AML-193 (cell line): ENCODE data around the gene DUSP28.
"Not testable (repeated sequence)": the region's sequence is repeated elsewhere in the genome, so short reads cannot be mapped to it uniquely, and the experiment has no call there.

Experiments
- DNase-seq, 2 experiments: peaks; one replicate each; lab custom pipeline; 2025; lab: John Stamatoyannopoulos, UW

The DUSP28 gene

DNA sequence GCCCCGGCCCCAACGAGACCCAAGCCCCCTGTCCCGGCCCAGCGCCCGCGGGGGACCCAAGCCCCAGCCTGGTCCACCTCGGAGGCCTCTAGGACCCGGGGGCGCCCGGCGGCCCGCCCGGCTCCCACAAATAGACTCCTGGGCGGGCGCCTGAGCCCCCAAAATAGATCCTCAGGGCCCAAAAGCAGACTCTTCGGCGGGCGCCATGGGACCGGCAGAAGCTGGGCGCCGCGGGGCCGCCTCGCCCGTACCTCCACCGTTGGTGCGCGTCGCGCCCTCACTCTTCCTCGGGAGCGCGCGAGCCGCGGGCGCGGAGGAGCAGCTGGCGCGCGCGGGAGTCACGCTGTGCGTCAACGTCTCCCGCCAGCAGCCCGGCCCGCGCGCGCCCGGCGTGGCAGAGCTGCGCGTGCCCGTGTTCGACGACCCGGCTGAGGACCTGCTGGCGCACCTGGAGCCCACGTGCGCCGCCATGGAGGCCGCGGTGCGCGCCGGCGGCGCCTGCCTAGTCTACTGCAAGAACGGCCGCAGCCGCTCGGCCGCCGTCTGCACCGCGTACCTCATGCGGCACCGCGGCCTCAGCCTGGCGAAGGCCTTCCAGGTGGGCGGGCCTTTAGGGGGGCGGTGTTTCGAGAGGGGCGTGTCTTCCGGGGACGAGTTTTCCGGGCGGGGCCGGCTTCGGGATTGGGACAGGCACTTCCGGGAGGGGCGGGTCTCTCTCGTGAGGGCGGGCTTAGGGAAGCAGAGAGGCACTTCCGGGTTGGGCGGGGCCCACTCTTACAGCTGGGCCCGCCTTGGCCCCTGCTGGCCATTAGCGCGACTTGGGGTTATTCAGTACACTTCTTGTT lies 545 bp downstream of the DUSP28 start:
- peak; percentile 84 to 91 for DNase-seq

DNA sequence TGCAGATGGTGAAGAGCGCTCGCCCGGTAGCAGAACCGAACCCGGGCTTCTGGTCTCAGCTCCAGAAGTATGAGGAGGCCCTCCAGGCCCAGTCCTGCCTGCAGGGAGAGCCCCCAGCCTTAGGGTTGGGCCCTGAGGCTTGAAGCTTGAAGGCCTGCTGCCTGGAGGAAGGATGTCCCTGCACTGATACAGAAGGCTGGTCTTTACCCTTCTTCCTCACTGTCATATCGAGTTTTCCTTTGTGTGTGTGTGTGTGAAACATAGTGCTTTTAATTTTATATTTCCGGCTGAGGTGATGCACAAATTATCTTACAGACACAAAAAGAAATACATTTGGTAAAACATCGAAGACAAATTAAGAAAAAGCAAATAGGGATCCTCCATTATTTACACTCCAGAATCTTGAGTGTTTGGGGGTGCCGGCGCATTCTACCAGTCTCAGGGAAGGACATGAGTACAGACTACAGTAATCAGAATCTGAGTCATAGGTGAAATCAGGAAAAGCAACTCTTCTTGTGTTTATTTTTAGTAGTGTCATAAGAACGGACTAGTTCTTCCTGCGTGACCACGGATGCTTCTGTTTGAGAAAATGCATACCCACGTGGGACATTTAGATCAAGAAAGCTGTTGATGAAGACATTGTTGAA lies 1.3 kb downstream of the DUSP28 start:
- peak; percentile 1 to 3 for DNase-seq

DNA sequence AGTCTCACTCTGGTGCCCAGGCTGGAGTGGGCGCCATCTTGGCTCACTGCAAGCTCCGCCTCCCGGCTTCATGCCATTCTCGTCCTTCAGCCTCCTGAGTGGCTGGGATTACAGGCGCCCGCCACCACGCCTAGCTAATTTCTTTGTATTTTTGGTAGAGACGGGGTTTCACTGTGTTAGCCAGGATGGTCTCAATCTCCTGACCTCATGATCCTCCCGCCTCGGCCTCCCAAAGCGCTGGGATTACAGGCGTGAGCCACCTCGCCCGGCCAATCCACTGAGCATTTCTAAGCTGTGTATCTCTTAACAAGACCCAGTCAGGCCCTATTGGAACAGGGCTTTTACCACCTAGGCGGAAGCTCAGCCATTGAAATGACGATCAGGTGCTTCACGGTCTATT lies 3.1 kb downstream of the DUSP28 start:
- DNase-seq = not testable (repeated sequence)

DNA sequence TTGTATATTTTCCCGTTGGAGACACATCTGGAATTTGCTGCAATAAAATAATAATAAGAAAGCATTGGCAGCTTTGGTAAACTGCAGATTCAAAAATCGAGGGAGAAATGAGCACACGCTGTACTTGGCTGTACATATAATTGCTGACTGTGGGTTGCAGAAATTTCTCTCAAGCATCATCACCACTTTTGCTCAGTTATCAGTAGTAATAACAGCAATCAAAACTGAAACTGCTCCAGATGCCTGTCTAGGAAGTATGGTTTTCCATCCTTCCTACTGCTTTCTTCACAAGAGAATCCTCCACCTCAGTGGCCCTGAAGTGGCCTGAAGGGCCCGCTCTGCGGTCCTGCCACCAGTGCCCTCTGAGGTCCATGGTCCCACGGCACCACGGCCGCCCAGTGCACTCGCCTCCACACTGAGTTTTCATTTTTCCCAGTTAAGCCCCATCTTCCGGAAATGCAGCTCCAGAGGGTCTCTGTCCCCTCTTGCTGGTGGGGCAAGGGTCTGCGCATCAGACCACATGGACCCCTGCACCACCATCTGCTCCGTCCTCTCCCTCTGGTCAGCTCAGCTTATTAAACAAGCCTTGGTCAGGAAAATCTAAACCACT lies 3.9 kb downstream of the DUSP28 start:
- no peak for DNase-seq

DNA sequence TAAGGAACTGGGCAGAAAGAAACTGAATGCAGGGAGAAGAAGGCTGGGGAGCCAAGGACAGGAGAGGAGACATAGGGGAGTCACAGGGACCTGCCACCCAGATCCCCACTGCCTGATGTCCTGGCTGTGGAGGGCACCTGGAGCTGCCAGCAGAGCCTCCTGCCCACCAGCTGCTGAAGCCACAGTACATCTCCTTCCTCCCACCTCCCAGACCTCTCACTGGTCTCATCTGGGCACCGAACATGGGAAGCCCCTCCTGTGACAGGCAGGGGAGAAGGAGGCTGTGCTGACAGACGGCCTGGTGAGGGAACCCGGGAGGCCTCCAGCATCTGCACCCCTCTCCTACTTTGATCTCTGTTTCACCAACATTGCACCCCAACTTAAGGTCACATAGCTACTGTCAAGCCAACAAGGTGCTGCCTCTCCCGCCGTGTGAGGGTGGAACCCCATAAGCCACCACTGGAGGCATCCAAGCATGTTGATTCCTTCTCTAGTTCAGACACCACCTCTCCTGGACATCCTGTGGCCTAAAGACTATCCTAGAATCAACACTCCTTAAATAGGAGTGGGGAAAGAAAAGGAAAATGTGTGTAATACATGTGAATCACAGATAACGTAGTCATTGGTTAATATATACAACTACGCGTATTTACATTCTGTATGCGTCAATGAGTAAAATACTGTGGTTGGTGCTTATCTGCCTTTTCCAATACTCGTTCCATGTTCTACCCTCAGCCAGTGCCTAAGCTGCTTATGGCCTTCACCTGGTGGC lies 4.6 kb downstream of the DUSP28 start:
- peak; percentile 5 to 8 for DNase-seq

DNA sequence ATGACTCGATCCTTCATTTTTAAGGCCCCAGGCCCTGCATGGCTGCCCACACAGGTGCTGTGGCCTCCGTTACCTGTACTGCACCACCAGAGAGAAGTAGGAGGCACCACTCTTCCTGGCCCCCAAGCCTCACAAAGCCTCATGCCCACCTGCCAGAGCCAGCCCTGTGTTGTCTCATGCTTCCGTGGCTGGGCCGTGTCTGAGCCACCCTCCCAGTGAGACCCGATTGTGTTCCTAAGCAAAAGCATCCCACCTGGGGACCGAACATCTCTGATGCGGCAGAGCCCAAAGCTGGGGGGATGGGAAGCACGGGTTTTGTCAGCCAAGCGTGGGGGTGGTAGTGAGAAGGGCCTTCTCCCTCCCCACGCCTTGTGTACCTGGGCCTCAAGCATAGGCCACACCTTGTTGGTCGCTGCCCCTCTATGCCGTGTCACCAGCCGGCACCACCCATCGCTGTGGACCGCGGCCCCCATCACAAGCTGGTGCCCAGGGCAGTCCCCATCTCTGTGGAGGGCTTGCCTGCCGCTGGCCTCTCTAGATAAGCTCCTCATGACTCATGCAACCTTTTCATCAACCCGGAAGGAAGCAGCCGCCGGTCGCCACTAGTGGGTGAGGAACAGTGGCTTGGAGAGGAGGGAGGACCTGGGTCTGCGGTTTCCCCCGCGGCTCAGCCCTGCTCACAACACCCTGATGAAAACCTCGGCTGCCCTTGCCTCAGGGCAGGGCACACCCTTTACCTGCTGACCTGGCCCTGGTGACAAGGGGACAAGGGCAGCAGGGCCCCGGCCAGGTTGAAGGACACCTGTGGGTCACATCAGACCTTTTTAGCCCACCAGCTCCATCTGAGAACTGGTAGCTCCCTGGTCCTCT lies 5.4 kb downstream of the DUSP28 start:
- DNase-seq = peak; percentile 91 to 95

DNA sequence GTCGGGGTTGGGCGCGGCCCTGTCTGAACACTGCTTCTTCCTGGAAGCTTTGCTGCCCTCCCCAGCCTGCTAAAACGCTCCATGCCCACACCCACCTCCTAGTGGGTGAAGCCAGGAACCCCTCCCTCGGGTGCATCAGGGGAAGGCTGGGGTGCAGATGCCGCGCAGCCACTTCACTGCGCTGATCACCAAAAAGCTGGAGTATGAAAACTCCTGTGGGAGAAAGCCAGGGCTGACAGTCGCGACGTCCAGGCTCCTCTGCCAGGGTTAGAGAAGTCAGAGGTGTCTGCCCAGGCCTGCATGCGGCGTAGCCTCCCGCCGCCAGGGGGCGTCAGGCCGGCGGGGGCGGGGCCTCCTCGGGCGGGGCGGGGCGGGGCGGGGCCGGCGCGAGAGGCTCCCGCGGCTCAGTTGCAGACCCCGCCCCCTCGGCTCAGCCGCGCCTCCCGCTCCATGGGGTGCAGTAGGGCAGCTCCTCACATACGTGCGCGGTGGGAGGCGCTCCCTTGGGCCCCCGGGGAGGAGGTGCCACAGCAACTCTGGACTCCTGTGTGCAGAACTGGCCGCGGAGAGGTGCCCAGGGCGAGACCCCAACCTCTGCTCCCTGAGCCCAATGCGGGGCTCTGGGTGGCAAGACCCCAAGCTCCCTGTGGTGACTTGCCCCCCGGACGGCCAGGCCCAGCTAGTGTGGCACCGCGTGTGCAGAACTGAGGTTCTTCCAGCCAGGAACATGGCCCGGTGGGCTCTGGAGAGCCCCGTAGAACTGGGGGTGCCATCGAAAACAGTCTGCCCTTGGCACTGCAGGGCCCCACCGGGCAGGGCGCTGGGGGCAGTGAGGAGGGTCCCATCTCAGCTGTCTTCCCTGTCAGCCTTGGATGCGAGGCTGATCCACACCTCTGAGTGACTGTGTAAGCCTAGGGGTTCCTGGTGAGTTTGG lies 6.3 kb downstream of the DUSP28 start:
- DNase-seq = peak; percentile 70 to 82

DNA sequence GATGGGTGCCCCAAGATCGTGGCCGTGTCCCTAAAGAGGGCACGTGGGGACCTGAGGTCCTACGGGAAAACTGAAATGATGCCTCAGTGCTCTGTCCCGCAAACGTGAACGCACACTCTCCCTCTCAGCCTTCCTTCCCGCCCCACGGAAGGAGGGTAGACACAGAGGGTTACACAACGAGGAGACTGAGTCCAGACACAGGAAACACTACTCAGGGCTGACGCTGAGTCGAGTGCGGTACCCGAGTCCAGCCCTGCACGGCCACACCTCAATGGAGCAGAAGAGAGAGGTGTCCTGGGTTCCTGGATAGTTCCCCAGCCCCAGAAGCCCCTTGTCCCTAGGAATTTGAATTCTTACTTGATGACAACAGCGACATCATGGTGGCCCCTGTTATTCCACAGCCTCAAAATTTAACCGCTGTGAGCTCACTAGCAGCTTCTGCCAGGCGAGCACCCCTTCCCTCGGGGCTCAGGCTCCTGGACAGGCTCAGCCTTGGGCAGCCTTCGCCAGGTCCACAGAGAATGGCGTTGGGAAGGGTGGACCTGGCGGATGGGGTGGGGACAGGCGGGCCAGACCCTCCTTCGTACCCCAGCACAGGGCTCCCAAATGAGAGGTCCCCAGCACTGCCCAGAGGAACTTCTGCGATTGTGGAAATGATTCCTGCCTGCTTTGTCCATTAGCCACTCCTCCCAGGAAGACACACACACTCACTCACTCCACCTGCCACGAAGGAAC lies 7.1 kb downstream of the DUSP28 start:
- DNase-seq = peak in 1 of 2 experiments; percentile 15

DNA sequence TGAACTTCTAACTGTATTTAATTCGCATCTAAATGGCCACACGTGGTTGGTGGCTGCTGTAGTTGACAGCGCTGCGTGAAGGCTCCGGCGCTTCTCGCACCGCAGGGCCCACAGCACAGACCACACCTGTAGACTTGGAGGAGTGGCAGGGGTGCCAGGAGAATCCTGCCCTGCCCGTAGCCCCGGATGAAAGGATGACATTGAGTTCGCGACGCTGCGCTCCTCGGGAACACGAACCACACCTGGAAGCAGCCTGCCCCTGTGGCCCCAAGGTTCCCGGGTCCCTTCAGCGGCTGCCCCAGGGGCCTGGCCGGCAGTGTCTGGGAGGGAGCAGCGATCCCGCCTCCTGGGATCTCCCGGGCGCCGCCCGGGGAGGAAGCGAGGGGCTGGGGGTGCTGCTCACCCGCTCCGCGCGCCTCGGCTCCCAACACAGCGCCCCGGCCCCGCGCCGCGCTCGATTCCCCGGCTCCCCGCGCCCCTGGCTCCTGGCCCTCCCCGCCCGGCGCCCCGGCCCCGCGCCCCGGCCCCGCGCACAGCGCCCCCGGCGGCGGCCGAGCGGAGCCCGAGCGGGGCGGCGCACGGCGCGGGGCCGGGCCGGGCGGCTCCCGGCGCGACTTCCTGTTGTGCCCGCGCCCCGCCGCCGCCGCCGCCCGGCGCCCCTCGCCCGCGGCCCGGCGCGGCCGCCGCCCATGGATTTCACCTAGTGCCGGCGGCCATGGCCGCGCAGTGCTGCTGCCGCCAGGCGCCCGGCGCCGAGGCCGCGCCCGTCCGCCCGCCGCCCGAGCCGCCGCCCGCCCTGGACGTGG lies 7.9 kb downstream of the DUSP28 start, which contains the start of gene RNPEPL1:
Gene RNPEPL1 (plus strand): TSS at position 613 of the 806 bp plus-strand sequence. CDS start 103 bp downstream, at position 716.
- DNase-seq = peak; percentile 31 to 32

DNA sequence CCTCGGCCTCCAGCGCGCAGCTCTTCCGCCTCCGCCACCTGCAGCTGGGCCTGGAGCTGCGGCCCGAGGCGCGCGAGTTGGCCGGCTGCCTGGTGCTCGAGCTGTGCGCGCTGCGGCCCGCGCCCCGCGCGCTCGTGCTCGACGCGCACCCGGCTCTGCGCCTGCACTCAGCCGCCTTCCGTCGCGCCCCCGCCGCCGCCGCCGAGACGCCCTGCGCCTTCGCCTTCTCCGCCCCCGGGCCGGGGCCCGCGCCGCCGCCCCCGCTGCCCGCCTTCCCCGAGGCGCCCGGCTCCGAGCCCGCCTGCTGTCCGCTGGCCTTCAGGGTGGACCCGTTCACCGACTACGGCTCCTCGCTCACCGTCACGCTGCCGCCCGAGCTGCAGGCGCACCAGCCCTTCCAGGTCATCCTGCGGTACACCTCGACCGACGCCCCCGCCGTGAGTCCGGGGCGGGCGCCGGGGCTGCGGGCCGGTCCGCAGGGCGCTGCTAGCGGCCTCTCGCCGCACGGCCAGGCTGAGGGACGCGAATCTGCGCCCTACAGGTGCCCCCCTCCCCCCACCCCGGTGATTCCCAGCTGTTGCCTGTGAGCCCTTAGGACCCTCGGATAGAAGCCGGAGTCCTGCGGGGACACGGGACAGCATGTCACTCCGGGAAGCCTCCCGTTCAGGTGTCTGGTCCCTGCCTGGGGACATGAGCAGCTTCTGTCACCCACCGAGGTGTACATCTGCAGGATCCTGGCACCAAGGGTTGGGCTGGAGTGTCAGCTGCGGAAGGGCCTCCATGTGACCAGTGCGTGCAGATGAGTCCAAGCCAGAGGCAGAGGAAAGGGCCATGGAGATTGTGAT lies 8.7 kb downstream of the DUSP28 start:
- peak; percentile 46 to 61 for DNase-seq

DNA sequence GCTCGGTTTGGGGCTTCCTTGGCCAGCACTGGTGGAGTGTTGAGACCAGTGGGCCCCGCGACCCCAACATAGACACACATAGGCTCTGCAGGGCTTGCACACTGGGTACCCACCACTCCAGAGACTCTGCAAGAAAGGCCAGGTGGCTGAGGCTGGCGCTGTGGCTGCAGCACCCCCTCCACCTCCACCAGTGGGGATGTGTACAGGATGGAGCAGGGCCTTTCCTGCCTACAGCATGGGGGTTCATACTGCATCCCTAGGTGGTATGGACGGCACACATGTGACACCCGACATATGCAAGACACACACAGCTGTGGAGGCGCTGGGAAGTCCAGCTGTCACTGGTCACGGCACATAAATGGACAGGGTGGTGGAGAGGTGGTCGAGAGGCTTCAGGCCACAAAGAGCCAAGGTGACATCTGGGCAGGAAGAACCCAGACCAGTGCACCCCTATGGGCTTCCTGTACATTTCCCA lies 9.4 kb downstream of the DUSP28 start:
- DNase-seq = no peak

DNA sequence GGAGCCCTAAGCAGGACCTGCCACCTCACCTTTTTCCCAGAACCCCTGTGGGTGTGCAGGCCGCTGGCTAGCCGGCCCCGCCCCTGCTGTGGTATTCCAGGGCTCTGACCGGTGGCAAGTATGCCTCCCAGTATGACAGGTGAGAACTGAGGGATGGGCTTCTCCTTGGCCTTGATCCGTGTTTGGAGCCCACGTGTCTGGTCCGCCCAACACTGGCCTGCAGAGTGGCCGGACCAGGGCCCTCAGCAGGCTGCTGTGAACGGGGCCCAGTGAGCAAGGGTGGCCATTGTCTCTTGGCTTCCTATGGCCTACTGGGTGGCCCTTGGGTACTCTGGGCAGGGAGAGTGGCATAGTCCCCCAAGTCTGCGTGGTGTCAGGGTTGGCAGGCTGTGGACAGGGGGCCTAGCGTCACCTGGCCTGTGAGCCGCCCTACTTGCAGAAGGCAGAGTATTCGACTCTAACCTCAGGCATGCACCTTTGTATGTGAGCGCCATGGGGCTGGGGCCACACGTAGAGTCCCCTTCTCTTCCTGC lies 9.9 kb downstream of the DUSP28 start:
- no peak for DNase-seq

DNA sequence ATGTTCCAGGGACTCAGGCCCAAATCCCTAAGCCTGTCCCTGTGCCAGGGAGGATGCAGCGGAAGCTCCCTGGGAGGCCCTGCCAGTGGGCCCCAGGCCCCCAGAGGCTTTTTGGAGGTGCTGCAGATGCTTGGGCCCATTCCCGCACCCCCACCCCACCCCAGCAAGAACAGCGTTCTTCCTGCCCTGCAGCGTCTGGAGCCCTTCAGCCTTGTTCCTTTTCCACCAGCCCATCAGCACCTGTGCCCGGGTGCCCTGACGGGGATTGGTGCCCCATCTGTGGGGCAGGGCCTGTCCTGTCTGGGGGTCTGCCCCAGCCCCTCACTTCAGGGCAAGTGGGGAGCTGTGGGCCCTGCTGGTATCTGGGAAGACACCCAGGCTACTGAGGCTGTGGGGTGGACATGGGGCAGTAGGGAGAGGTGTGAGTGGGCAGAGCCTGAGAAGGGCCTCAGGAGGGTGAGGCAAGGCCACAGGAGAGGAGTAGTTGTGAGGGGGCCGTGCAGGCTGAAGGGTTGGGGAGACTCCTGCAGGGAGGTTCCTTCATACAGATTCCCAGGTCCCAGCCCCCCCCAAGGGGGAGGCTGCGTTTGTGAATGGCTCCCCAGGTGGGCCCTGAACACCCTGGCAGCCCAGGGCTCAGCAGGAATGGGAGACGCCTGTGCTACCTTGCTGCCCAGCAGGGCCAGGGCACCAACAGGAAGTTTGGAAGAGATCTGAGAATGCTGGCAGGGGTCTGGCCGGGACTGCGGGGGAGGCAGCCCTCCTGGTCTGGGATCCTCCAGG lies 10.6 kb downstream of the DUSP28 start:
- DNase-seq = no peak

DNA sequence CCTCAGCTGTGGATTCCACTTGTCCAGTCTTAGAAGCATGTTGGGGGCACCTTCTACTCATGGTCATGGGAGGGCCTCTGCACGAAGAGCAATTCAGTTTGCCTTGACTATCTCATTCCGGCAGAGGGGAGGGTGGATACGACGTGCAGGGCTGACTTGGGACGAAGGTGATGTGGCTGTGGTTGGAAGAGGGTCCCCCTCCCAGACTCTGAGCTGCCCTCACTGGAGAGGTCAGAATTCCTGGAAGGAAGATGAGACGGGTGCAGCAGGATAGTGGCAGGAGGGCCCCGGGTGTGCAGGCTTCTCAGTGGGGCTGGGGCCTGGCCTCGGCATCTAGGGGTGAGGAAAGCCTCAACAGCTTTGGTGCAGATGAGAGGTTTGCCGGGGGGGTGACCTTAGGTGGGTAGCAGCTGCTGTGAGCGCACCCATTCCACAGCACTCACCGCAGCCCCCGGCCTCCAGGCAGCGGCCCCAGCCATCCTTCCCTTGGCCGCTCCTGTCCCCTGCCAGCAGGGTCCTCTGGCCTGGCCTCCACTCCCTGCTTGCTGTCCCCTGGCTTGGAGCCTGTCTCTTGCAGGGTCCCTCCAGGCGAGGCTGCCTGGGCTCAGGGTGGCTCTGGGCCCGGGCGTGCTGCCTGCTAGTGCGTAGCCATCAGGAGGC lies 11.3 kb downstream of the DUSP28 start:
- DNase-seq = no peak

DNA sequence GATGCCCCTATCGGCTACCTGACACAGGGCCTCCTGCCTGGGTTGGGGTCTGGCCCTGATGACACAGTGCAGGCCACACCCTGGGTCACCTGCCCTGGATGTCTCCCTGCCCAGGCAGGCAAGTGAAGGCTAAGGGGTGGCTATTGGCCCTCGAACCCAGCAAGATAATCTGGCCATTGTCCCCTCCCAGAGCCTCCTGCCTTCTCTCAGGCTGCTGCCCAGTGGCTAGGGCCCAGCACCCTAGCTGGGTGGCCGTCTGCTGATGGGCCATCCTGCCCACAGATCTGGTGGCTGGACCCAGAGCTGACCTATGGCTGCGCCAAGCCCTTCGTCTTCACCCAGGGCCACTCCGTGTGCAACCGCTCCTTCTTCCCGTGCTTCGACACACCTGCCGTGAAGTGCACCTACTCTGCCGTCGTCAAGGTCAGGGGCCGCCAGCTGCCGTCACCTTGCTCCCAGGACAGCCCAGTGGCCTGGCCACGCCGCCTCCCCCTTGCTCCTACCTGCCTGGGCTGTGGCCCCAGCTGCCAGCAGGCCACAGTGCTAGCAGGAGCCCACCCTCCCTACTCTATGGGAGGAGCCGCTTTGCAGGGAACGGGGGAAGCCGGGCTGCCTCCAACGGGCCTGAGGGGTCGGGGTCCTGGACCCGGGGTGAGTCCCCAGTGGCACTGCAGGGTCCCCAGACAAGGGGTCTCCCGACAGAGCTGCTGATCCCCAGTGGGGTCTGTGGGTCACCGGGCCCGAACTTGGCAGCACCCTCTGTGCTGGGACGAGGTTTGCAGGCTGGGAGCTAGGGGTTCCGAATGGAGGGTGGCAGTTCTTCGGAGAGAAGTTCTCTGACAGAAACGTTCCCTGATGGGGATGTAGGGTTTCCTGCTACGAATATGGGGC lies 12.2 kb downstream of the DUSP28 start:
- DNase-seq = no peak
